Measurements from ENCODE around the gene B4GALT1.
"Not testable (repeated sequence)": the region's sequence is repeated elsewhere in the genome, so short reads cannot be mapped to it uniquely, and the experiment has no call there.

The B4GALT1 gene

GRCh38 chr9:33161589-33162132, 5.5 kb downstream of the B4GALT1 start:
- no peak for DNase-seq

GRCh38 chr9:33161011-33161588, 6.0 kb downstream of the B4GALT1 start:
- DNase-seq, result peak; percentile 22 to 27

GRCh38 chr9:33160446-33160845, 6.7 kb downstream of the B4GALT1 start:
- DNase-seq, result not testable (repeated sequence)

GRCh38 chr9:33159777-33160127, 7.4 kb downstream of the B4GALT1 start:
- peak; percentile 49 to 60 for DNase-seq

- peak; percentile 46 to 47 for DNase-seq
These were observed 8.0 kb downstream of the B4GALT1 start for GRCh38 chr9:33158843-33159776.

- DNase-seq, result peak; percentile 21 to 32
These were observed 8.9 kb downstream of the B4GALT1 start for GRCh38 chr9:33157960-33158842.

- no peak for DNase-seq
These were observed 11.7 kb downstream of the B4GALT1 start for GRCh38 chr9:33155393-33155792.

GRCh38 chr9:33154371-33154770, 12.8 kb downstream of the B4GALT1 start:
- DNase-seq, result no peak

GRCh38 chr9:33153666-33154065, 13.5 kb downstream of the B4GALT1 start:
- peak; percentile 45 to 53 for DNase-seq

- no peak for DNase-seq
These were observed 14.1 kb downstream of the B4GALT1 start for GRCh38 chr9:33153001-33153400.

GRCh38 chr9:33151601-33152000, 15.5 kb downstream of the B4GALT1 start:
- DNase-seq, result no peak

- peak in 1 of 2 experiments; percentile 23 for DNase-seq
These were observed 16.1 kb downstream of the B4GALT1 start for GRCh38 chr9:33151007-33151557.

GRCh38 chr9:33148367-33149014, 18.6 kb downstream of the B4GALT1 start:
- no peak for DNase-seq

GRCh38 chr9:33147416-33148169, 19.5 kb downstream of the B4GALT1 start:
- DNase-seq, result no peak

GRCh38 chr9:33146298-33146697, 20.8 kb downstream of the B4GALT1 start:
- no peak for DNase-seq

- DNase-seq, result no peak
These were observed 22.6 kb downstream of the B4GALT1 start for GRCh38 chr9:33144551-33144950.

- DNase-seq, result no peak
These were observed 23.9 kb downstream of the B4GALT1 start for GRCh38 chr9:33143241-33143661.

- DNase-seq, result no peak
These were observed 24.6 kb downstream of the B4GALT1 start for GRCh38 chr9:33142535-33142934.

GRCh38 chr9:33140401-33141360, 26.5 kb downstream of the B4GALT1 start:
- DNase-seq, result no peak
